GM18519 (cell line): ENCODE measurements around the gene PAK2.
"Not testable (repeated sequence)": the region's sequence is repeated elsewhere in the genome, so short reads cannot be mapped to it uniquely, and the experiment has no call there.

Experiments
- ATAC-seq: cut with Tn5 transposase; IDR thresholded peaks from one replicate; pipeline ENCODE4 v1.9.1; 2021; ENCODE audit warnings: mild to moderate bottlenecking, moderate library complexity; ENCODE audit not compliant: unreplicated experiment, low FRiP score

The PAK2 gene

DNA sequence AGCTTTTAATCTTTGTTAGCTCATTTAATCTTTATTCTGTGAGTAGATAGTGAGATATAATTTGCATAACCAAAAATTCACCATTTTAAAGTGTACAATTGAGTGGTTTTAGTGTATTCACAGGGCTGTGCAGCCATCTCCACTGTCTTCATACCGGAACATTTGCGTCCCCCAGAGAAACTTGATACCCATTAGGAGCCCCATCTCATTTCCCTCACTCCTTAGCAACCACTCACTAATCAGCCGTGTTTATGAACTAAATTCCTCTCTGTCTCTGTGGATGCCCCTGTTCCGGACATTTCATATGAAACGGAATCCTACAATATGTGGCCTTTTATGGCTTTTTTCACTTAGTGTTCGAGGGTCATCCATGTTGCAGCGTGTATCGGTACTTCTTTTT is 38.2 kb downstream of the PAK2 start:
- no peak for ATAC-seq

DNA sequence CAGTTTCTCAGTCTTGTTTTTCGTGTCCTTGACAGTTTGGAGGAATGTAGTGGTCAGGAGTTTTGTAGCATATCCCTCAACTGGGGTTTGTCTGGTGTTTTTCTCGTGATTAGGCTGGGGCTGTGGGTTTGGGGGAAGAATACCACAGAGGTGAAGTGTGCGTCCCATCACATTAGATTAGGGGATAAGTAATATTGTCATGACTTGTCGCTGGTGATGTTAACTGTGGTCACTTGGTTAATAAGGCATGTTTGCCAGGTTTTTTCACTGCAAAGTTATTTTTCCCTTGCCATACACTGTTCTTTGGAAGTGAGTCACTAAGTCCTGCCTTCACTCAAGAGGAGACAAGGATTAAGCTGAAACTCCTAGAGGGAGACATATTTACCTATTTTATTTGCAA is 39.1 kb downstream of the PAK2 start:
- no peak for ATAC-seq

DNA sequence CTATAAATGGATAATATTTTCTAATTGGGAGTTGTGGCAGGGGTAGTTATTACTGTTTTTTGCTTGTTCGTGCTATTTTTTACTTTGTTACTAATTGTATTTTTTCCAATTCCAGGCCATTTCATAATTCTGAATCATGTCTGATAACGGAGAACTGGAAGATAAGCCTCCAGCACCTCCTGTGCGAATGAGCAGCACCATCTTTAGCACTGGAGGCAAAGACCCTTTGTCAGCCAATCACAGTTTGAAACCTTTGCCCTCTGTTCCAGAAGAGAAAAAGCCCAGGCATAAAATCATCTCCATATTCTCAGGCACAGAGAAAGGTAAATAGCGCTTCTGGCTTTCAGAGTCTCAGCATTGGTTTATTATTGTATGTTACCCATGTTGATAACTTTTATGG is 42.9 kb downstream of the PAK2 start:
- ATAC-seq: no peak

DNA sequence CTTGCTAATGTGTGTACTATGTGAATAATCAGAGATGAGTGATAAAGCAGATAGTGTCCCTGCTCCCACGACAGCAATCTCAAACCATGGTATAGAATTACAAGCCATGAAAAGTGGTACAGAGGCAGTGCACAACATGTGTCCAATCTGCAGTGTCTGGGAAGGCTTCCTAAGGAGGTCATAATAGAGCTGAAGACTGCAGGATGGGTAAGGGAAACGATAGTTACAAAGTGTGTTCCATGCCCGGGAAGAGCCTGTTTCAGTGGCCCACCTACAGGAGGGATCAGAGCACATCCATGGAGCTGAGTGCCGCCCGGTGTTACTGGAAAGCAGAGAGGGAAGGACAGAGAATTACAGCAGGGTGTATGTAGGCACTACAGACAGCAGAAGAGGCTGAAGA is 48.9 kb downstream of the PAK2 start:
- no peak for ATAC-seq

DNA sequence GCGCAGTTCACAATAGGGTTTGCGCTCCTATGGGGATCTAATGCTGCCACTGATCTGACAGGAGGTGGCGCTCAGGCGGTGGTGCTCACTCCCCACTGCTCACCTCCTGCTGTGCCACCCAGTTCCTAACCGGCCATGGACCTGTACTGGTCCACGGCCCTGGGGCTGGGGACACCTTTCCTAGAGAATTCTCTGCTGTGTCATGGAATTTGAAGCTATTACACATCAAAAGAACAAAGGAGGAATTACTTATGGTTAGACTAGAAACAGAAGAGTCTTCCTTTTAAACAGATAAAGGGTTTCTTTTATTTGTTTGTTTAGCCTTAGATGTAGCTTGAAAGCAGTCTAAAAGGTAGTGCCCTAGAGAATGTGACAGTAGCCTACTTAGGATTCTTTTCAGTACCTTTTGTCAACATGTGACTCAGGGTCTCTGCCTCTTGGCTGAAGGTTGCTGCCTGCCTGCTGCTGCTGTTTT is 50.3 kb downstream of the PAK2 start:
- ATAC-seq: no peak

DNA sequence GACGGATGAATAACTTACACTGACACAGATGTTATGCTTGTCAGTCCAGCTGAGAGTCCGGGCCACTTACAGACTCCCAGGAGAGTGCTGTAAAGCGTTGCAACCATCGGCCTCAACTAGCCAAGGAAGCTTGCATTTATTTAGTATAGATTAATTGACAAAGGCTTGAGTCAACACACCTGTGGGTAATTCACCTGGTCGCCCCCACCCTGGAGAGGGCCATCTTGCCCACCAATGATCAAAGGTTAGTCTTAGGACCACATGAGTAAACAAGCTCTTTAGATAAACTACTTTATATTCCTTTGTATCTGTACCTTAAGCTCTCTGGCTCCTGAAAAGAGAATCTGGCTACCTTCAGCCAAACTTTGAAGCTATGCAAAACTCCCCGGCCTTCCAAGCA is 51.0 kb downstream of the PAK2 start:
- ATAC-seq: no peak

DNA sequence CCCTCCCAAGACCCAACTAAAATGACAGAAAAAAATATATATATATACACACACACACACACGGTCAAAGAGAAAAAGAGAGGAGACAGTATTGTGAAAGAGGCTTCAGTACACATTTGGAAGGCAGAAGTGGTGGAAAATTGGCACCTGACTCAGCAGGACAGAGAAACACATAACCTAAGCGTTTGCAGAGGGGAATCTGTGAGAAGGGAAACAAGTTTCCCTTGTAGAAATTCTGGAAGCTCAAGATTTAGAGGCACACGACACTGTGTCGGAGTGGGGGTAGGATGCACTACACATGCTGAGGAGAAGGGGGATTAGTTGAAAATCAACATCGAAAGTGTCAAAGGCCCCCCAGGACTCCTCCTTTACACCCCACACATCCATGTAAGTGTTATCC is 53.1 kb downstream of the PAK2 start:
- ATAC-seq: no peak

DNA sequence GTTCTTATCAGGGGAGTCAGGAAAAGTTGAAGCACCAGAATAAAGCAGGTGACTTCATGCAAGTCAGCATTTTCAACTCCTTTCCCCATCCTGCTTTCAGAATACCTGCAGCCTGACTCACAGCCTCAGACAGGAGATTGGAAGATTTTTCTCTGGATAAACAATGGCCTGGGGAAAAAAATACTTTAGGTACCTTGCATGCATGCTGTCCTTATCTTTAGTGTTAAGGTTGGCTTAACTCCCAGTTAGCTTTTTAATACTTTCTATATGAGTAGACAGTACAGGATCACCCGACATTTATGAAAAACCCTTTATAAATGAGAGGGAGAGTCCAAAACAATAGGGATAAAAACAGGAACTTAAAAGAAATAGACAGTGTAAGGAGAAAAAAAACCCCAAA is 53.6 kb downstream of the PAK2 start:
- no peak for ATAC-seq

DNA sequence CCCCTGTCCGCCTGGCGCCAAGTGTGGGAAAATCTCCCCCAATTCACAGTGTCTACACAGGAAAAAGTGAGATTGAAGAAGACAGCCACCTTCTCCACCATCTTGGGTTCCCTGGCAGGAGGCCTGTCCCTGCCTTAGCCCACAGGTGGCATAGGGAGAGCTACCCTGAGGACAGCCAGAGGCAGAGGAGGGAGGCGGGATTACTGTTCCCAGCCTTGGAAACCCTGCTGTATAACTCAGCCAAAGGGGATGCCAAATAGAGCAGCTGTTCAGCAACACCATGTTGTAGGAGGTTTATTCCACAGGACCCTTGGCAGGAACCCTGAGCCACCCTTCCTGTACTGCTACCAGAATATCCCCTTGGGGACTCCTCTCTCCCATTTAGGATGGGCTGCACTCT is 54.8 kb downstream of the PAK2 start:
- no peak for ATAC-seq

DNA sequence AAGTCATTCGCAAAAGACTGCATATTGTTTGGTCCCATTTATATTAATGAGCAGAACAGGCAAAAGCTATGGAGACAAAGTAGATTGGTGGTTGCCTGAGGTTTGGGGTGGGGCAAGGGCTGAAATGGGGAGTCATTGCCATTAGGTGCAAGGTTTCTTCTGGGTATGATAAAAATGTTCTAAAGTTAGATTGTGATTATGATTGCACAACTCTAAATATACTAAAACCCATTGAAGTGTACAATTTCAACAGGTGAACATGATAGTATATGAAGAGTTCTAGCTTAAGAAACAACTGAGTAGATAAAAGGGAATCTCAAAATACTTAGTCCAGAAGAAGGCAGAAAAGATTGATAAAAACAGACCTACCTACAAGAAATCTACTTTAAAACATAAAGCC is 56.7 kb downstream of the PAK2 start:
- no peak for ATAC-seq

DNA sequence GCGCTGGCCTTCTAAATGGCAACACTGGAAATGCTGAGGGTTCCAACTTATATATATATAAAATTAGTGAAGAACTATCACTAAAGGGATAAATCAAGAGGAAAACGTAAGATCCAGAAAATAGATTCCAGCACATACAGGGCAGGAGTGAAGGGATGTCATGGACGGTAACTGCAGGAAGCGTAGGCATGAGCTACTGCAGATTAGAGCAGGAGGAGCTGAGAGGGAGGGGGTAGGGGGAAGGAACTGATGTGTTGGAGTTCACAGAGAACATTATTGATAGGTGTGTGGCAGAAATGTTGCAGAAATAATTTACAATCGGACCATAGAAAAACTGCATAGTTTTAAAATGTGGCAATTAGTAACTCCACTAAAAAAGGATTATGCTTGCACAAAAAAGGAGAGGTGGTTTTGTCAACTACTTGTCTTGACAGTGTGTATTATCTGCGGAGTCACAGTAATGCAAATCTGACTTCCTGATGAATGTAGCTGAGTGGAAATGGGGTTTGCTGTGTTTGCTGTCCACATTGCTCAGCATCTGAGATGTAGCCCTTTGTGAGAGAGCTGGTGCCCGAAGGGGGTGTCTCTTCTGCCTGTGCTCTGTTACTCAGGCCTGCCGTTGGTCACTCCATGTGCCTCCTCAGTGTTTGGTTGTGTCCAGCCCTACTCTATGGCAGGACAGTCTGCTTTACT is 61.2 kb downstream of the PAK2 start:
- ATAC-seq: no peak

DNA sequence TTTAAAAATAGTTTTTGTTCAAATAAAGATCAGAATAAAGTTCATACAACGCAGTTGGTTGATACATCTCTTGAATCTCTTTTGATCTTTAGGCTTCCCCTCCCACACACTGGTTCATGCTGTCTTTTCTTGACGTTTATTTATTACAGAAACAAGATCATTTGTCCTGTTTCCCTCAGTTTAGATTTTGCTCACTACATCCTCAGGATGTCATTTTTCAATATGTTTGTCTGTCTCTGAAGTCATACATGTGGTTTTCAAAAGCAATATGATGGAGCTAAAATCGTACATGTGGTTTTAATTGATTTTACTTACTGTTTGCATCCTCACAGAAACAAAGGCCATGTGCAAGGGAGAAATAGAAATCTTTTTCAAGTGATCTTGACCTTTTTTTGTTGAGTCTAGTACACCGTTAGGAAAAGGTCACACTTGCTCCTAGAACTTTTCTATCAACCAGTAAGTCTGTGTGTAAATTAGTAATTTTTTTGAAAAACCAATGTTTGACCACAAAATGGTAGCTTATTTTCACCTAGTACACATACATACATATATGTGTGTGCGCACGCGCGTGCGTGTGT is 64.3 kb downstream of the PAK2 start:
- no peak for ATAC-seq

DNA sequence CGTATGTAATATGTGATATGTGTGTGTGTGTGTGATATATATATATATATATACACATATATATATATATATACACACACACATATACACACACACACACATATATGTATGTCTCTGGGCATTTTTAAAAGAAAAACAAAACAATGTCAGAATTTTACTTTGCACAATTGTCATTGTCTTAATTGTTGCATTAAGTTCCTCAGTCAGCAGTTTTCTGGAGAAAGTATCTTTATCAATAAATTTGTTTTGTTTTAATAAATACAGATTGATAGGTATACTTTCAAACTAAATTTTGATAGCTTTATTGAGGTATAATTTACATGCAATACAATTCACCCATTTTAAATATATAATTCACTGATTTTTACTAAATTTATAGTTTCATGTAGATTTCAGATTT is 65.1 kb downstream of the PAK2 start:
- ATAC-seq: no peak

DNA sequence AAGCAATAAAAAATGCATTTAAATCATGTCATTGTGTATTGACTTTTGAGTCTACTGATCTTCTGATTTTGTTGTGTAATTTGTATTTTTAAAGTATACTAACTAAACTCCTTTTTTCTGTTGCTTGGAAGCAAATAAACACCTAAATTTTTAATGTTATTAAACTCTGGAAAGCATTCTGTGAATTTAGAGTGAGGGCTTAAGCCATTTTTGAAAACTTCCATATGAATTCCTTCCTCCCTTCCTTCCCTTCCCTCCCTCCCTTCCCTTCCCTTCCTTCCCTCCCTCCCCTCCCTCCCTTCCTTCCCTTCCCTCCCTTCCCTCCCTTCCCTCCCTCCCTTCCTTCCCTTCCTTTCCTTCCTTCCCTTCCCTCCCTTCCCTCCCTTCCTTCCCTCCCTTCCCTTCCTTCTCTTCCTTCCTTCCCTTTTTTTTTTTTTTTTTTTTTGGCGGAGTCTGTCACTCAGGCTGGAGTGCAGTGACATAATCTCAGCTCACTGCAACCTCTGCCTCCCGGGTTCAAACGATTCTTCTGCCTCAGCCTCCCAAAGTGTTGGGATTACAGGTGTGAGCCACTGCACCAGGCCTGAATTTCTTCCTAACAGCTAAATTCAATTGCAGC is 71.4 kb downstream of the PAK2 start:
- no peak for ATAC-seq

DNA sequence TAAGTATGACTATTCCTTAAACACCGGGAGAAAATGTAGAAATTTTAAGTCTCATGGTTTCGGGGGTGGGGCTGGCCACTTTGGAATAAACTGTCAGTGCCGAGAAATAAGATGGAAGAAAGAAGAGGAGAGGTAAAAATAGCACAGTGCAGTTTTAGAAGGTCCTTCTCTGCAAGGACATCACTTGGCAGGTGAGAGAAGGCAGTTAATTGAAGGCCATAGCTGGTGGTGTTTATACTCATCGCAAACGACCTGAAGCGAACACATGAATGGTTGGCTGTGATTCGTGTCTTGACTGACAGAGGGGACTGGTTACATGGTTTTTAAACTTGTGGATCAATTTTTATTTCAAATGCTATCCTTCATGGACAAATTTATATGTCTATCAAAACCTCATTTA is 73.2 kb downstream of the PAK2 start:
- no peak for ATAC-seq

DNA sequence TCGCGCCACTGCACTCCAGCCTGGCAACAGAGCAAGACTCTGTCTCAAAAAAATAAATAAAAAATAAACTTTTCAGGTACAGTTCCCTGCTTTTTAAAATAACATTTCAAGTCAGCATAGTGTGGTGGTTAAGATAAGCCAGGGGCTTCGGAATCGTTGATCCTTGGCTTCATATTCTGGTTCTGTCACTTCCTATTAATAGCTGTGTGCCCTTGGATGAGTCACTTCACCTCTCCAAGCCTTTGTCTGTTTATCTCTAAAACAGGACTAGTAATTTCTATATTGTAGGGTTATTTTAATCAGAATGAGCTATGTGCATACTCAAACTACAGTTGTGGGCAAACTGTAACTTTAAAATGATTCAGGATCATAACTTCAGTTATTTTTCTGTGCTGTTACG is 74.2 kb downstream of the PAK2 start:
- ATAC-seq: no peak

DNA sequence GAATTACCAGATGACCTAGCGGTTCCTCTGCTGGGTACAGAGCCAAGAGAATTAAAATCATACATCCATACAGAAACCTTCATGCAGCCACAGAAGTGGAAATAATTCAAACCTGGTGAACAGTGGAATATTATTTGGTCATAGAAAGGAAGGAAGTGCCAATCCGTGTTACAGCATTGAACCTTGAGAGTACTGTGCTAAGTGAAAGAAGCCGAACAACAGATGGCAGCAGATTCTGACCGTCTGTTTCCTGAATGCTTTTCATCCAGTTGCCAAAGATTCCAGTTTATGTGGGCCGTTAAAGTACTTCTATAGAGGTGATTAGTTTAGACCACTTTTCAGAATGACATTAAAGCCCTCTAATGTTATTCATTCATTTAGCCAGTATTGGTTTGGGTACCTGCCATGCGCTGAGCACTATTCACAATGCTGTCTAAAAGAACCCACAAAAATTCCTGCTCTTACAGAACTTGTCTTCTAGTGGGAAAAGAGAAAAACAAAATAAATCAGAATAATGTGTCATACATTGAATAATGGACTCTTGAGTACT is 82.2 kb downstream of the PAK2 start:
- ATAC-seq: no peak

DNA sequence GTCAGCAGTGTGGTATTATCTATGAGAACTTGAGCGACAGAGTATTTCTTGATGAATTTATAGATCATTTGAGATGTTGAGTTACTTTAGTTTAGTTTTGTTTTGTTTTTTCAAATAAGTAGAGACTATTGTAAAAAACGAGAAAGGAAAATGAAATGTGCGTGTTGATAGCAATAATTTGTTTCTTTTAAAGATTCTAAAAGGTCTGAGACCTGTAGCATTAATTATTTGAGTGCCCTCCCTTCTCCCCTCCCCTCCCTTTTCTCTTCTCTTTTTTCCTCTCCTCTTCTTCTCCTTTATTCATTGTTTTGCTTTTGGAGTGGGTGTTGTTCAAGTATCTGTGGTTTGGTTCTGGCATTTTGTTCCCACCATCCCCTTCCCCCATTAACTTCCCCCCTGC is 90.0 kb downstream of the PAK2 start:
- not testable (repeated sequence) for ATAC-seq

DNA sequence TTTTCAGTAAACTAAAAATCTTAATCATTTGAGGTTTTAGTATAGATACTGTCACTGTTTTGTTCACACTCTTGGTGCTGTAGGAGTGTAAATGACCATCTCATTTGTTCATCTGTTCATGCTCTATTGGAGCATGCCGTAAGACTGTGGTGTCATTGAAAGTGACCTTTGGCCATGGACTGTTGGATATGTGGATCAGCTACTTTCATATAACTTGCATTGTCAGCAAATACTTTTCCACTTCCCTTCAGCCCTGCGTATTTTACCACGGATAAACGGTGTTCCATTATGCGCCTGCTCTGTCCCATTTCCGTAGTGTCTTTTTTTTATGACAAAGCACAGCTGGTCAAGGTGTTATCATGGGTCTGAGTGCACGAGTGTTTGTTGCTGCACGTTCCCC is 95.4 kb downstream of the PAK2 start:
- ATAC-seq: no peak

DNA sequence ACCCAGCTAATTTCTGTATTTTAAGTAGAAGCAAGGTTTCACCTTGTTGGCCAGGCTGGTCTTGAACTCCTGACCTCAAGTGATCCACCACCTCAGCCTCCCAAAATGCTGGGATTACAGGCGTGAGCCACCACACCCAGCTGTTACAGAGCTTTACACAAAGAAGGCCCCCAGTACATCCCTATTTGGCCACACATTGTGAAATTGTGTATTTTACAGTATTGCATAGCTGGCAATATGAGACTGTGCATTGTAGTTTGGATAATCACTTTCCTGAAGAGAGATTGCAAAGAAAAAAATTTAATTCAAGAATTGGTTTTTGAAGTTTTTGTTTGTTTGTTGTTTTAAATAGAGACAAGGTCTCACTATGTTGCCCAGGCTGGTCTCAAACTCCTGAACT is 97.0 kb downstream of the PAK2 start:
- not testable (repeated sequence) for ATAC-seq

DNA sequence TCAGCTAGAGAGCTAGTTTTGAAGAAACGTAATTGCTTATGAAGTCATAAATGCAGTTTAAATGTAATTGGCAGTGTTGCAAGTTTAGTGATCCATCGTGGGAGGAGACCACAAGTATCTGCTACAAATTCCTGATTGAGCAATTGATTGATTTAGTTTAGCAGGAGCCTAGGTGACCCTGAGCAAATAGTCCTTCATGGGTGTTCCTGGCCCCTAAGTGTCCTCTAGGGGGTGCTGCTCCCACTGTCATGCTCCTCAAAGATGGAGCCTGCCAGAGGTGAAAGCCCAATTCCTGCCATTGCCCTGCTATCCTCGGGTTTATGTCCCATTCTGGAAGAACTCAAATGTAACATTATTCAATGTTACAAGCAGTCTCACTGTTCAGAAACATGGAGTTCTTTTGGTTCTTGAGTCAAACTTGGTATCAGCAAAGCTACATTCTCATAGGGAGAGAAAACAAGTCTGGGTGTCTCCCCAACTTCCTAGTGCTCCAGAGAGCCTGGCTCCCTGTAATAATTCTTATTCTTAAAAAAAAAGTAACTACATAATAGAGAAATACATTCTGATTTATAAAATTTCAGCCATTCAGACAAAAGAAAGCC is 98.3 kb downstream of the PAK2 start:
- no peak for ATAC-seq
